ENCODE measurements around the gene REPS2.
"Not testable (repeated sequence)": the region's sequence is repeated elsewhere in the genome, so short reads cannot be mapped to it uniquely, and the experiment has no call there.

The REPS2 gene

GRCh38 chrX:16931855-16932575 lies 14.4 kb upstream of the REPS2 start:
- DNase-seq (ENCODE audit: low spot score), result no peak
- H3K4me3 ChIP-seq, result no peak overlapping the region
- no peak overlapping the region for H3K27ac ChIP-seq
- TF ChIP-seq, protein P1, sequence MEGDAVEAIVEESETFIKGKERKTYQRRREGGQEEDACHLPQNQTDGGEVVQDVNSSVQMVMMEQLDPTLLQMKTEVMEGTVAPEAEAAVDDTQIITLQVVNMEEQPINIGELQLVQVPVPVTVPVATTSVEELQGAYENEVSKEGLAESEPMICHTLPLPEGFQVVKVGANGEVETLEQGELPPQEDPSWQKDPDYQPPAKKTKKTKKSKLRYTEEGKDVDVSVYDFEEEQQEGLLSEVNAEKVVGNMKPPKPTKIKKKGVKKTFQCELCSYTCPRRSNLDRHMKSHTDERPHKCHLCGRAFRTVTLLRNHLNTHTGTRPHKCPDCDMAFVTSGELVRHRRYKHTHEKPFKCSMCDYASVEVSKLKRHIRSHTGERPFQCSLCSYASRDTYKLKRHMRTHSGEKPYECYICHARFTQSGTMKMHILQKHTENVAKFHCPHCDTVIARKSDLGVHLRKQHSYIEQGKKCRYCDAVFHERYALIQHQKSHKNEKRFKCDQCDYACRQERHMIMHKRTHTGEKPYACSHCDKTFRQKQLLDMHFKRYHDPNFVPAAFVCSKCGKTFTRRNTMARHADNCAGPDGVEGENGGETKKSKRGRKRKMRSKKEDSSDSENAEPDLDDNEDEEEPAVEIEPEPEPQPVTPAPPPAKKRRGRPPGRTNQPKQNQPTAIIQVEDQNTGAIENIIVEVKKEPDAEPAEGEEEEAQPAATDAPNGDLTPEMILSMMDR (IDR thresholded peaks at IDR 0.05), result no peak

DNA sequence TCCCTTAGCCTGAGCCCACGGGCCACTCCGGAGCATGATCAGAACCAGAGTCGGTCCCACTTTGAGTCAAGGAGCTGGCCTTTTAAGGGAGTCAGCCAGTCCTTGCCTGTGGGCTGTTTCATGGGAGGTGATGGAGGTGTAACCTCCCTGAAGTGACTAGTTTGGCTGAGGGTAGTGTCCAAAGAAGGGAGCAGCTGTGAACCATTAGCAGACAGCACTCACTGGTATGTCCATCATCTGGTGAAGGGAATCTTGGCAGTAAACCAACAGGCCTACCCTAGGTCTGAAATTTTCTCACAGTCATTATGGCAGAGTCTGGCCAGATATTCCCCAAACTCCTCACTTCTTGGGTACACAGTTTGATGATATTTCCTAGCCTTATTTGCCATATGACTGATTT lies 12.3 kb upstream of the REPS2 start:
- TF ChIP-seq, protein P1 (IDR thresholded peaks at IDR 0.05), result no peak
- H3K4me3 ChIP-seq, result no peak overlapping the region
- no peak overlapping the region for H3K27ac ChIP-seq
- DNase-seq (ENCODE audit: low spot score), result no peak

DNA sequence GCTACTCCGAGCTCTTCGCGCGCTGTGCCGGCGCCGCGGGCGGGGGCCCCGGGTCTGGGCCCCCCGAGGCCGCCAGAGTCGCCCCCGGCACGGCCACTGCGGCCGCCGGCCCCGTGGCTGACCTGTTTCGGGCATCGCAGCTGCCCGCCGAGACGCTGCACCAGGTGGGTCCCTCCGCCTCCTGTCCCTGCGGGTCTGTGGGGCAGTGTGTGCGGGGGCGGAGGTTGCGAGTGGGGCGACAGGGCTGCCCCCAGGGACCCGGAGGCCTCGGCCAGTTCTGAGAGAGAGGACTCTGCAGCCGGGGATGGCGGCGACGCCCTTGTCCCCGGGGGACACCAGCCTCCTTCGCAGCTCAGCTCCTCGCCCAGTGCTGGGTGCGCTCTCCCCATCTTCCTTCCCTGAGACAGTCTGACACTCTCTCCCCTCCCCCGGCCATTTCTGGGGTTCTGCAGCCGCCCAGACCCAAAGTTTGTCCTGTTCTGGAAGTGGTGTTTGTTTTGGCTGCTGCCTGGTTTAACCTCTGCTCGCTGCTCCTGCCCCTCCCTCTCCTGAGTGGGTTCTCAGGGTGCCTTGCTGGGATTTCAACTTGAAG lies 609 bp downstream of the REPS2 start:
- TF ChIP-seq, protein P1 (IDR thresholded peaks at IDR 0.05), result no peak
- no peak for DNase-seq (ENCODE audit: low spot score)
- peak overlapping the region; percentile 75 for H3K4me3 ChIP-seq
- H3K27ac ChIP-seq, result peak overlapping the region in 1 of 2 donors; percentile 49

DNA sequence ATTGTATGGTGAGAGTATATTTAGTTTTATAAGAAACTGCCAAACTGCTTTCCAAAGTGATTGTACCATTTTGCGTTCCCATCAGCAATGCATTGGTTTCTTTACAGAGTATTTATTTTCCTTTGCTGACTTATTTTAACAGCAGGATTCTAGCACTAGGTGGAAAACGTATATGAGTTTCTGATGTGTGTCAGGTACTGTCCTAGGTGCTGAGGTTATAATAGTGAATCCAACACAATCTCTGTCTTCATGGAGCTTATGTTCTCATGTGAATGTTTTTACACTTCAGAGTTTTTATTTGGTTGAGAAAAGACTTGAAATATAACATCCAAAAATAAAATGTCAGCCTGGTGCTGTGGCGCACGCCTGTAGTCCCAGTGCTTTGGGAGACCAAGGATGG lies 4.0 kb downstream of the REPS2 start:
- H3K27ac ChIP-seq, result no peak overlapping the region
- TF ChIP-seq, protein P1 (IDR thresholded peaks at IDR 0.05), result no peak
- no peak overlapping the region for H3K4me3 ChIP-seq
- DNase-seq (ENCODE audit: low spot score), result no peak

DNA sequence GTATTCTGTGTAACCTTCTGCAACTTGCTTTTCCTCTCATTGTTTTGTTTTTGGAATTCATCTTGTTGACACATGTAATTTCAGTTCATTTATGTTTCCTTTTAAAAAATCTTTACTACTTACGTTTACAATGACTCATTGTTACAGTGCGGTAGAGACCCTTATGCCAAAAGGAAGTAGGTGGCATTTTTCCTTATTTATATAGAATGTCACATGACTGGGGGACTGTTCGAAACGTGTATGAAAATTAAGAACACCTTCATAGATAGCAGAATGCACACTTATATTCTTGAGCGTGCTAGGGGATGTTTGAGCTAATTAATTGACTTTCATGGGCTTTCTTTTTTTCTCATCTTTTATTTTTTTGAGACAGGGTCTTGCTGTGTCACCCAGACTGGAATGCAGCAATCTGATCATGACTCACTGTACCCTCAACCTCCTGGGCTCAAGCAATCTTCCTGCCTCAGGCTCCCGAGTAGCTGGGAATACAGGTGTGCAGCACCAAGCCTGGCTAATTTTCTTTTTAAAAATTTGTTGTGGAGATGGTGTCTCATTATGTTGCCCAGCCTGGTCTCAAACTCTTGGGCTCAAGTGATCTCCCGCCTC lies 7.3 kb downstream of the REPS2 start:
- H3K4me3 ChIP-seq, result no peak overlapping the region
- TF ChIP-seq, protein P1 (IDR thresholded peaks at IDR 0.05), result no peak
- no peak overlapping the region for H3K27ac ChIP-seq
- DNase-seq (ENCODE audit: low spot score), result no peak

- DNase-seq (ENCODE audit: low spot score), result no peak
- no peak overlapping the region for H3K27ac ChIP-seq
- TF ChIP-seq, protein P1 (IDR thresholded peaks at IDR 0.05), result no peak
Observed at GRCh38 chrX:16957751-16958150, 11.3 kb downstream of the REPS2 start.

GRCh38 chrX:16958356-16958755 lies 11.9 kb downstream of the REPS2 start:
- TF ChIP-seq, protein P1 (IDR thresholded peaks at IDR 0.05), result no peak
- Histone ChIP-seq H3K27ac (no peak overlapping the region), H3K4me3 (no peak overlapping the region)
- DNase-seq (ENCODE audit: low spot score), result no peak

More at GRCh38 chrX:16957751-16958150, 11.3 kb downstream of the REPS2 start:
- H3K4me3 ChIP-seq, result no peak overlapping the region

- H3K27ac ChIP-seq, result not testable (repeated sequence)
Observed at GRCh38 chrX:16962661-16963060, 16.2 kb downstream of the REPS2 start.

More at GRCh38 chrX:16962661-16963060, 16.2 kb downstream of the REPS2 start:
- not testable (repeated sequence) for DNase-seq (ENCODE audit: low spot score); H3K4me3 ChIP-seq

Data from coronary artery (tissue), 2 donors.